SK-N-SH (cell line): ENCODE data around the gene SNCG.

Experiments
- CHD2 ChIP-seq: fragments of 150-350 bp; IDR thresholded peaks from 2 replicates; pipeline ENCODE4 v1.6.1; 2018; ENCODE audit warnings: low read length; ENCODE audit not compliant: partially characterized antibody
- CTCF ChIP-seq: fragments of 200-600 bp; sonication (generic); IDR thresholded peaks from 2 replicates; pipeline ENCODE4 v1.6.1; 2017; ENCODE audit warnings: antibody characterized with exemption, mild to moderate bottlenecking, moderate library complexity
- EP300 ChIP-seq, 2 experiments: IDR thresholded peaks; 2 replicates each; pipeline versions ENCODE4 v1.4.0 to v1.6.1; 2012; ENCODE audit warnings: borderline replicate concordance in 1 of 2, low read depth in 1 of 2, low read length in 1 of 2
- FOXJ3 ChIP-seq: sonication (generic); formaldehyde crosslinking; IDR thresholded peaks from 2 replicates; pipeline ENCODE4 v1.5.1; 2020; ENCODE audit warnings: mild to moderate bottlenecking, missing genetic modification reagents
- GABPA ChIP-seq: IDR thresholded peaks from 2 replicates; pipeline ENCODE4 v1.4.0; 2012; ENCODE audit warnings: low read depth, mild to moderate bottlenecking
- MEF2A ChIP-seq: IDR thresholded peaks from 2 replicates; pipeline ENCODE4 v1.4.0; 2012; ENCODE audit warnings: low read depth, borderline replicate concordance
- NRF1 ChIP-seq: IDR thresholded peaks from 2 replicates; pipeline ENCODE4 v1.6.1; 2012; ENCODE audit warnings: low read depth, mild to moderate bottlenecking, low read length
- RAD21 ChIP-seq: IDR thresholded peaks from 2 replicates; pipeline ENCODE4 v1.6.1; 2012; ENCODE audit warnings: mild to moderate bottlenecking, low read length
- SMC3 ChIP-seq: IDR thresholded peaks from 2 replicates; pipeline ENCODE4 v1.6.1; 2012; ENCODE audit warnings: low read depth, low read length, improper control_type of control experiment
- TEAD4 ChIP-seq: IDR thresholded peaks from 2 replicates; pipeline ENCODE4 v1.4.0; 2012; ENCODE audit warnings: mild to moderate bottlenecking, borderline replicate concordance; ENCODE audit not compliant: insufficient read depth
- USF1 ChIP-seq: IDR thresholded peaks from 2 replicates; pipeline ENCODE4 v1.4.0; 2012; ENCODE audit warnings: low read depth, borderline replicate concordance
- USF2 ChIP-seq: fragments of 150-350 bp; IDR thresholded peaks from 2 replicates; pipeline ENCODE4 v1.6.1; 2017; ENCODE audit warnings: antibody characterized with exemption, low read length, low read depth, borderline replicate concordance

GRCh38 chr10:86929468-86930380 lies 28.7 kb upstream of the SNCG start:
- no peak for TF ChIP-seq SMC3
- TF ChIP-seq EP300 (IDR thresholded peaks at IDR 0.05; ENCODE audit: borderline replicate concordance in 1 of 2, low read depth in 1 of 2, low read length in 1 of 2): no peak
- no peak for TF ChIP-seq MEF2A
- TF ChIP-seq CTCF: no peak
- TF ChIP-seq NRF1: no peak
- TF ChIP-seq USF2: no peak
- no peak for TF ChIP-seq USF1
- TF ChIP-seq TEAD4: no peak
- TF ChIP-seq RAD21: no peak
- no peak for TF ChIP-seq CHD2
- TF ChIP-seq FOXJ3 (CRISPR knock-in tag): no peak
- TF ChIP-seq GABPA: no peak
